Aorta (tissue), 5 donors: ENCODE data around the gene CYFIP2. TPM values are rescaled to one million over a fixed set of nuclear protein-coding genes. Genes with fewer than 3 reads are reported as not detected.
A peak's percentile ranks its signal among the peaks of the same experiment; 100 is the strongest.
"Not testable (repeated sequence)": the region's sequence is repeated elsewhere in the genome, so short reads cannot be mapped to it uniquely, and the experiment has no call there.

ENCODE experiments used
- ATAC-seq: fragments of 200-7000 bp; cut with Tn5 transposase; one replicate; pipeline ENCODE4 v1.9.1; 2022; ENCODE audit warnings: moderate library complexity; ENCODE audit not compliant: low FRiP score
- DNase-seq, 2 donors: peaks; one replicate each; pipeline ENCODE4 v3.0.0-alpha.2; 2020
- H3K27ac ChIP-seq, 2 donors: one replicate each; pipeline ENCODE4 v1.5.1; 2013; ENCODE audit warnings: low read length in 2 of 2, mild to moderate bottlenecking in 2 of 2, moderate library complexity in 2 of 2, control low read depth in 1 of 2, inconsistent platforms in 1 of 2, low read depth in 1 of 2
- H3K27me3 ChIP-seq, 2 donors: one replicate each; pipeline ENCODE4 v1.6.1; 2013; ENCODE audit warnings: control low read depth in 1 of 2, low read length in 1 of 2, mild to moderate bottlenecking in 1 of 2, moderate library complexity in 1 of 2; ENCODE audit not compliant: insufficient read depth in 2 of 2, control insufficient read depth in 1 of 2
- H3K36me3 ChIP-seq, 2 donors: one replicate each; pipeline ENCODE4 v1.6.1; 2013; ENCODE audit warnings: control low read depth in 1 of 2, low read length in 1 of 2, mild to moderate bottlenecking in 1 of 2; ENCODE audit not compliant: insufficient read depth in 2 of 2, control insufficient read depth in 1 of 2
- H3K4me1 ChIP-seq, 2 donors: one replicate each; pipeline ENCODE4 v1.6.1; 2013; ENCODE audit warnings: low read length in 2 of 2, control low read depth in 1 of 2, mild to moderate bottlenecking in 1 of 2, moderate library complexity in 1 of 2; ENCODE audit not compliant: insufficient read depth in 2 of 2, control insufficient read depth in 1 of 2
- H3K4me3 ChIP-seq, 2 donors: one replicate each; pipeline ENCODE4 v1.5.1; 2013; ENCODE audit warnings: low read length in 2 of 2, control low read depth in 1 of 2, mild to moderate bottlenecking in 1 of 2
- H3K9me3 ChIP-seq: one replicate; pipeline ENCODE4 v1.6.1; 2013; ENCODE audit warnings: mild to moderate bottlenecking, low read length; ENCODE audit not compliant: control insufficient read depth
- WGBS, 2 donors: extraction: QIAGEN DNeasy Blood & Tissue Kit; methylation state at CpG; one replicate each; pipeline ENCODE4 v1.1.7; 2013; 5-methylcytosine and 5-hydroxymethylcytosine counted together
- intact Hi-C, 2 donors: fragments of 100-400 bp; cut with DNase I; formaldehyde crosslinking; loops; one replicate each; pipeline versions ENCODE4 v1.14.2 to v1.15.0; 2022
- polyA plus RNA-seq, 2 donors: library from polyadenylated mRNA; stranded (reverse); fragments of 200-250 nt; gene quantifications; one replicate each; pipeline ENCODE4 v1.2.3, GENCODE V29; 2013
- total RNA-seq, 2 donors: library from RNA; stranded (reverse); fragmentation: NEBNext Ultra II Directional; extraction: Animal tissue kit (Norgen Biotek cat#: 25700); gene quantifications; one replicate each; pipeline ENCODE4 v1.2.1, GENCODE V29; 2021
- donor health status: healthy with polysubstance abuse.
- donor health status: Bipolar disorder and iron deficiency.
- donor health status: DM: no; HTN: no; CAD: no.
- donor health status: DM: no; HTN: no; CAD: no.
- donor health status: DM: yes; HTN: yes; CAD: no.

The CYFIP2 gene
- total and polyA plus RNA-seq, 4 donors: 42.0 to 144 (median 113) TPM

DNA sequence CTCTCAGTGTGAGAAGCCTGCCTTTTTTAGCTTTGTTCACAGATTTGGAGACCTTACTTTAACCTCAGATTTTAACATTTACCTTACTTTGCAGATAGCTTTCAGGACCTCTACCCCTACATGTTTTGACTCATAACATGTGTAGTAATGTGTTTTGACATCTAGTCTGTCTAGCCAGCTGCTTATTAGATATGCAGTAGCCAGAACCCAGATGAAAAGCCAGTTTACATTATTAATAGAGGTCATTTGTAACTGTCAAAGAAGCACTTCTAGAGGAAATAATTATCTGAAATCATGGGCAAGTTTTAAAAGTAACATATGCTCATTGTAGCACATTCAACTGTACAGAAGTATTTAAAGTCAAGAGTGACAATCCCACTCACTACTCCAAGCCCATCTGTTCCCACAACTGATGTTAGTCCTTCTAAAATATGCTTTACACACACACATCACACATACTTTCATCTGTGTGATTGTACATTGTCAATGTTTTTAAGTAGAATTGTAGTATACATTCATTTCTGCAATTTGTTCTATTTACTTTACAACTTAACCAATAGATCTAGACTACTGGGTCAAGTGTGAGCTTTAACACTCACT lies 122.3 kb downstream of the CYFIP2 start:
- Histone ChIP-seq H3K4me1 (peaks cover 3 to 7% of the 10 kb centered on the region in 2 donors), H3K27me3 (no peaks in the 10 kb centered on the region), H3K4me3 (no peak overlapping the region), H3K27ac (peak overlapping the region; percentile 60 to 80), H3K9me3 (no peaks in the 10 kb centered on the region), H3K36me3 (peaks cover 0 to 2% of the 10 kb centered on the region in 2 donors)
- intact Hi-C loops: loop anchor here (5.0 to 10.0 kb wide), 2 partner anchors 74 to 177 kb away; partner anchors contain the start of gene NIPAL4 (in 1 of the 2)
- DNase-seq (no peak), ATAC-seq (no peak)

DNA sequence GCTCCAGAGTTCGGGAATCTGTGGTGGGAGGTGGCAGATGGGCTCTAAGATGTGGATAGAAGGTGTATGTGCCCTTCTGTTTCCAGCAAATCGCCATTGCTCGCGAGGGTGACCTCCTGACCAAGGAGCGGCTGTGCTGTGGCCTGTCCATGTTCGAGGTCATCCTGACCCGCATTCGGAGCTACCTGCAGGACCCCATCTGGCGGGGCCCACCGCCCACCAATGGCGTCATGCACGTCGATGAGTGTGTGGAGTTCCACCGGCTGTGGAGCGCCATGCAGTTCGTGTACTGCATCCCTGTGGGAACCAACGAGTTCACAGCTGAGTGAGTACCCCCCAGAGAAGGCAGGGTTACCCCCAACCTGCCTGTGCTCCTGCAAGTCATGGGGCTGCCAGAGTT lies 123.2 kb downstream of the CYFIP2 start:
- no peaks in the 10 kb centered on the region for H3K27me3 ChIP-seq
- 96% methylated on average over 17 of the region's 17 CpGs for WGBS, 2 donors
- DNase-seq (no peak), ATAC-seq (no peak)
- H3K9me3 ChIP-seq: no peaks in the 10 kb centered on the region
- H3K36me3 ChIP-seq: peaks cover 0 to 2% of the 10 kb centered on the region in 2 donors
- H3K4me1 ChIP-seq: peaks cover 1 to 7% of the 10 kb centered on the region in 2 donors
- intact Hi-C loops: loop anchor here (5.0 to 10.0 kb wide), 2 partner anchors 73 to 176 kb away; partner anchors contain the start of gene NIPAL4 (in 1 of the 2)
- no peak overlapping the region for H3K27ac ChIP-seq
- H3K4me3 ChIP-seq: no peak overlapping the region

DNA sequence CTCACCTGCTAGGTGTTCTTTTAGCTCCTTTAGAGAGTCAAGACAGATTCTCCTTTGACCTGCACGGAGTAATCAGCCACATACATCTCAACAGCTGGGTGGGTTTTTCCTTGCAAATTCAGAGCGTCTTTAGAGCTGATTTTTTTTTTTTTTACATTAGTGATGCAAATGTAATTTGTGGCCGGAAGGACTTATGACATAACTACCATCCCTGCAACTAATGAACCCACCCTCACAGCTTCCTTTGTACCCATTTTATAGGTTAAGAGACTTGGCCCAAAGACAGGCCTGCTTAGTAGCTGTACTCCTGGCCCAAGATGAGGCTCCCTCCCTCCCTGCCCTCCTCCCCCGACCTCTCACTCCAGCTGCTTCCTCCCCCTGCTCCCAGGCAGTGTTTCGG lies 124.2 kb downstream of the CYFIP2 start:
- intact Hi-C loops: no loop called here
- no peak for DNase-seq
- WGBS, 2 donors: 68 to 70% methylated on average over 5 of the region's 5 CpGs
- H3K9me3 ChIP-seq: no peaks in the 10 kb centered on the region
- H3K36me3 ChIP-seq: peaks cover 0 to 2% of the 10 kb centered on the region in 2 donors
- no peak overlapping the region for H3K27ac ChIP-seq
- H3K4me3 ChIP-seq: no peak overlapping the region
- no peaks in the 10 kb centered on the region for H3K27me3 ChIP-seq
- ATAC-seq: no peak
- peaks cover 1 to 7% of the 10 kb centered on the region in 2 donors for H3K4me1 ChIP-seq

DNA sequence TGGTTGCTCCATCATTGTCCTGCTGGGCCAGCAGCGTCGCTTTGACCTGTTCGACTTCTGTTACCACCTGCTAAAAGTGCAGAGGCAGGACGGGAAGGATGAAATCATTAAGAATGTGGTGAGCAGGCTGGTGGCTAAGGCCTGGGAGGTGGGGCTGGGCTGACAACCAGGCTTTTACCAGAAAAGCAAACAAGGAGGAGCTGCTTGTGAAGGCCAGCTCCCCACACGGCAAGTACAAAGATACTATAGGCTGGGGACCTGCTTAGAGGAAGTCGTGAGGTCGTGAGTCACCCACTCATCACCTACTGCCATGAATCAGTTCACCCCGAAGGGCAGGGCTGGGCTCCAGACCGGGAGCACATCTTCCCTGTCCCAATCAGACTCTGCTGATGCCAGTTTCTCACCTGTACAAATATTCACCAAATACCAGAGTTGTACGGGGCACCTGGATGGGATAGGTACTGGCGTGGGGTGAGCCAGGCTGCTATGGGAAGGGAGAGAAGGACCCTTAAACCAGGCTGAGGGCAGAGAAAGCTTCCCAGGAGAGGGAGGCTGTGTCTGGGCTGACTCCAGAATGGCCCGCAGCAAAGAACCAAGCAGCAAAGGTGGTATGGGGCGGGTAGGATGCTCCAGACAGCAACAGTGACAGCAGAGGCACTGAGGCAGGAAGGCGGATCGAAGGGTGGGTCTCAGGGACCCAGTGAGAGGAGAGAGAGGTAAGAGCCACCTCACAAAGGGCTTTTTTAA lies 124.8 kb downstream of the CYFIP2 start:
- Histone ChIP-seq H3K4me1 (peaks cover 1 to 7% of the 10 kb centered on the region in 2 donors), H3K27me3 (no peaks in the 10 kb centered on the region), H3K9me3 (no peaks in the 10 kb centered on the region), H3K27ac (no peak overlapping the region), H3K4me3 (no peak overlapping the region), H3K36me3 (peaks cover 0 to 2% of the 10 kb centered on the region in 2 donors)
- 52 to 54% methylated on average over 15 of the region's 15 CpGs for WGBS, 2 donors
- intact Hi-C loops: no loop called here
- peak in 1 of 2 donors; percentile 55 for DNase-seq
- ATAC-seq: no peak

DNA sequence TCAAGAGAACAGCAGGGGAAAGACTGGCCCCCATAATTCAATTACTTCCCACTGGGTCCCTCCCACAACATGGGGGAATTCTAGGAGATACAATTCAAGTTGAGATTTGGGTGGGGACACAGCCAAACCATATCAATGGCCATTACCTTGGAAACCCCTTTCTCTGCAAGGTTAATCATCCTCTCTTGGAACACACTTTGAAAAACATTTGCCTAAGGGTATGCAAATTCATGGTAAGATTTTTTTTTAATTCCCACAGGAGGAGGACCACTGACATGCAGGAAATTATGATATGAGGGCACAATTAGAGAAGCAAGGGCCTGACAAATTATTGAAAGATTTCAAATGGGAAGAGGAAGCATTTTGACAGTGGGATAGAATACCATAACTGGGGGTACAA lies 132.4 kb downstream of the CYFIP2 start:
- intact Hi-C loops: no loop called here
- no peak for DNase-seq
- Histone ChIP-seq H3K27me3 (no peaks in the 10 kb centered on the region), H3K4me1 (peaks cover 0 to 2% of the 10 kb centered on the region in 2 donors), H3K9me3 (no peaks in the 10 kb centered on the region), H3K4me3 (no peak overlapping the region), H3K27ac (no peak overlapping the region), H3K36me3 (no peaks in the 10 kb centered on the region)
- ATAC-seq: no peak

DNA sequence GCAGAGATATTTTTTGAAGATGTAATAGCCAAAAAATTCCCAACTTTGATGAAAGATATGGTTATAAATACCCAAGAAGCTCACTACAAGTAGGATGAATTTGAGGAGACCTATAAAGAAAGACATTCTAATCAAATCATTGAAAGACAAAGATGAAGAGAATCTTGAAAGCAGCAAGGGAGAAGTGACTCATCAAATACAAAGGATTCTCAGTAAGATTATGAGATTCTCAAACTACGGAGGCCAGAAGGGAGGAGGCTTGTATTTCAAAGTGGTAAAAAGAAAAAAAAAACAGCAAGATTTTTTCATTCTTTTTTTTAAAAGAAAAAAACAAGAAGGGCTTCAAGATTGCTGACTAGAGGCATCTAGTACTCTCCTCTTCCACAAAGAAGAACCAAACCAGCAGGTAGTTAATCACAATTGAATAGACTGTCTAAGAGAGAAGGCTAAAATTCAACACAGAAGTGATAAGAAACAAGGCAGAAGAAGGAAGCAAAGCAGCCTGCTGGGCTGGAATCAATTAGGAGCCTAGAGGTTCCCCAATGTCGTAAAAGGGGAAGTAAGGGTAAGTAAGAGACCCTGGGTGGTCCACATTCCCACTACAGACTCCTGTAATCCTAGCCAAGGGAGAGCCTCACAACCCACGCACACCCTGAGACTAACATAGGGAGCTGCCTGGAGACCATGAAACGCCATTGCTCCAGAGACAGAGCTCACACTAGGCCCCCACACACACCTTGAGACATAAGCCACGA lies 135.0 kb downstream of the CYFIP2 start:
- DNase-seq (no peak), ATAC-seq (no peak)
- Histone ChIP-seq H3K27me3 (no peaks in the 10 kb centered on the region), H3K4me1 (peaks cover 0 to 2% of the 10 kb centered on the region in 2 donors), H3K27ac (no peak overlapping the region), H3K9me3 (no peaks in the 10 kb centered on the region), H3K4me3 (no peak overlapping the region), H3K36me3 (no peaks in the 10 kb centered on the region)
- intact Hi-C loops: no loop called here
- WGBS, 2 donors: 95 to 96% methylated on average over 5 of the region's 5 CpGs

DNA sequence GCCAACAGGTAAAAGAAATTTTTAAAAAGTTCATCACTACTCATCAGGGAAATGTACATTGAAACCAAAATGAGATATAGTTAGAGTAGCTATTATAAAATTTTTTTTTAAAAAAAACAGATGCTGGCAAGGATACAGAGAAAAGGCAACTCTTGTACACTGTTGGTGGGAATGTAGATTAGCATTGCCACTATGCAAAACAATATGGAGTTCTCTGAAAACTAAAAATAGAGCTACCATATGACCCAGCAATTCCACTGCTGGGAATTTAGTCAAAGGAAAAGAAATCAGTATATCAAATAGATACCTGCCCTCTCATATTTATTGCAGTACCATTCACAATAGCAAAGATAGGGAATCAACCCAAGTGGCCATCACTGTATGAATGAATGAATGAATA lies 149.9 kb downstream of the CYFIP2 start:
- intact Hi-C loops: no loop called here
- Histone ChIP-seq H3K36me3 (no peaks in the 10 kb centered on the region), H3K9me3 (no peaks in the 10 kb centered on the region), H3K4me3 (no peak overlapping the region), H3K4me1 (no peaks in the 10 kb centered on the region), H3K27me3 (no peaks in the 10 kb centered on the region), H3K27ac (no peak overlapping the region)
- ATAC-seq (no peak), DNase-seq (no peak)

DNA sequence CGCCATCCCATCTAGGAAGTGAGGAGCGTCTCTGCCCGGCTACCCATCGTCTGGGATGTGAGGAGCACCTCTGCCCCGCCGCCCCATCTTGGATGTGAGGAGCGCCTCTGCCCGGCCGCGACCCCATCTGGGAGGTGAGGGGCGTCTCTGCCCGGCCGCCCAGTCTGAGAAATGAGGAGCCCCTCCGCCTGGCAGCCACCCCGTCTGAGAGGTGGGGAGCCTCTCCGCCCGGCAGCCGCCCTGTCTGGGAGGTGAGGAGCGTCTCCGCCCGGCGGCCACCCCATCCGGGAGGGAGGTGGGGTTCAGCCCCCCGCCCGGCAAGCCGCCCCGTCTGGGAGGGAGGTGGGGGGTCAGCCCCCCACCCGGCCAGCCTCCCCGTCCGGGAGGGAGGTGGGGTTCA lies 153.6 kb downstream of the CYFIP2 start:
- intact Hi-C loops, H3K27ac ChIP-seq, DNase-seq, H3K4me3 ChIP-seq, ATAC-seq, H3K4me1 ChIP-seq, H3K36me3 ChIP-seq, H3K9me3 ChIP-seq, H3K27me3 ChIP-seq: not testable (repeated sequence)
- WGBS, 2 donors: 97 to 99% methylated on average over 19 to 30 of the region's 30 CpGs
